HEK293 (cell line): ENCODE results near the gene PPP1R3G.

Experiments
- CTCF ChIA-PET: fragments of 350-600 bp; formaldehyde crosslinking; extraction: SDS; loops from one replicate; lab custom pipeline; 2021; ENCODE audit warnings: antibody characterized with exemption; lab: Yijun Ruan, JAX
- POLR2A ChIA-PET: fragments of 300-600 bp; formaldehyde crosslinking; extraction: SDS; loops from one replicate; lab custom pipeline; 2020; ENCODE audit warnings: antibody characterized with exemption, inconsistent platforms; lab: Yijun Ruan, JAX
- H3K27ac ChIP-seq: fragments of 200-500 bp; sonication (Bioruptor generic); 2 replicates; pipeline ENCODE4 v1.5.1; 2014; ENCODE audit warnings: low read depth, low read length, control low read depth, inconsistent platforms; ENCODE audit errors: extremely low read depth
- H3K36me3 ChIP-seq, 2 experiments: fragments of 200-500 bp in 1 of 2; sonication (Bioruptor generic) in 1 of 2; 1 replicate in 1 of 2; 2 replicates in 1 of 2; pipeline ENCODE4 v1.5.1; 2014 to 2017; ENCODE audit warnings: inconsistent platforms in 2 of 2, low read length in 2 of 2; ENCODE audit not compliant: control insufficient read depth in 2 of 2, insufficient read depth in 1 of 2
- H3K4me1 ChIP-seq: fragments of 200-500 bp; sonication (Bioruptor generic); 2 replicates; pipeline ENCODE4 v1.5.1; 2014; ENCODE audit warnings: mild to moderate bottlenecking, low read length, inconsistent platforms; ENCODE audit not compliant: control insufficient read depth, insufficient read depth
- H3K4me3 ChIP-seq: 2 replicates; pipeline ENCODE4 v1.5.1; 2011; ENCODE audit warnings: low read depth, mild to moderate bottlenecking, control low read depth, low read length, moderate library complexity
- H3K9me3 ChIP-seq: fragments of 200-500 bp; sonication (Bioruptor generic); 2 replicates; pipeline ENCODE4 v1.5.1; 2014; ENCODE audit warnings: low read depth, low read length, inconsistent platforms; ENCODE audit not compliant: control insufficient read depth, insufficient read depth
- ELK4 ChIP-seq: IDR thresholded peaks from 2 replicates; pipeline ENCODE4 v1.6.1; 2011; ENCODE audit warnings: mild to moderate bottlenecking, low read depth, low read length, borderline replicate concordance
- KLF7 ChIP-seq: fragments of 450-650 bp; formaldehyde crosslinking; IDR thresholded peaks from 2 replicates; pipeline ENCODE4 v1.5.1; 2016; ENCODE audit warnings: missing biosample characterization, missing genetic modification characterization, borderline replicate concordance
- MEIS1 ChIP-seq: sonication (generic); formaldehyde crosslinking; IDR thresholded peaks from 2 replicates; pipeline ENCODE4 v1.8.1; 2022; ENCODE audit warnings: missing genetic modification reagents, mild to moderate bottlenecking, borderline replicate concordance
- OSR2 ChIP-seq: fragments of 450-650 bp; formaldehyde crosslinking; IDR thresholded peaks from 2 replicates; pipeline ENCODE4 v1.5.1; 2016; ENCODE audit warnings: missing biosample characterization, missing genetic modification characterization
- ZBTB11 ChIP-seq: fragments of 450-650 bp; formaldehyde crosslinking; conservative IDR thresholded peaks from 2 replicates; pipeline ENCODE4 v1.5.1; 2016; ENCODE audit warnings: low read depth, missing biosample characterization, missing genetic modification characterization
- ZEB2 ChIP-seq: fragments of 450-650 bp; formaldehyde crosslinking; IDR thresholded peaks from 2 replicates; pipeline ENCODE4 v1.5.1; 2016; ENCODE audit warnings: missing biosample characterization, missing genetic modification characterization
- ZFP41 ChIP-seq: fragments of 450-650 bp; formaldehyde crosslinking; IDR thresholded peaks from 2 replicates; pipeline ENCODE4 v1.5.1; 2016; ENCODE audit warnings: missing biosample characterization, missing genetic modification characterization, borderline replicate concordance
- ZNF157 ChIP-seq: fragments of 450-650 bp; formaldehyde crosslinking; IDR thresholded peaks from 2 replicates; pipeline ENCODE4 v1.5.1; 2016; ENCODE audit warnings: missing biosample characterization, missing genetic modification characterization
- ZNF175 ChIP-seq: fragments of 450-650 bp; formaldehyde crosslinking; IDR thresholded peaks from 2 replicates; pipeline ENCODE4 v1.5.1; 2016; ENCODE audit warnings: missing biosample characterization, missing genetic modification characterization
- ZNF214 ChIP-seq: fragments of 450-650 bp; formaldehyde crosslinking; IDR thresholded peaks from 2 replicates; pipeline ENCODE4 v1.5.1; 2017; ENCODE audit warnings: missing biosample characterization, mild to moderate bottlenecking, missing genetic modification characterization, borderline replicate concordance
- ZNF23 ChIP-seq: fragments of 450-650 bp; formaldehyde crosslinking; IDR thresholded peaks from 2 replicates; pipeline ENCODE4 v1.5.1; 2016; ENCODE audit warnings: missing biosample characterization, missing genetic modification characterization, borderline replicate concordance
- ZNF26 ChIP-seq: fragments of 450-650 bp; formaldehyde crosslinking; IDR thresholded peaks from 2 replicates; pipeline ENCODE4 v1.5.1; 2016; ENCODE audit warnings: missing biosample characterization, missing genetic modification characterization
- ZNF266 ChIP-seq: fragments of 450-650 bp; formaldehyde crosslinking; IDR thresholded peaks from 2 replicates; pipeline ENCODE4 v1.5.1; 2016; ENCODE audit warnings: missing biosample characterization, missing genetic modification characterization, low read depth
- ZNF280C ChIP-seq: fragments of 450-650 bp; formaldehyde crosslinking; IDR thresholded peaks from 2 replicates; pipeline ENCODE4 v1.5.1; 2016; ENCODE audit warnings: missing biosample characterization, missing genetic modification characterization
- ZNF37A ChIP-seq: fragments of 450-650 bp; IDR thresholded peaks from 2 replicates; pipeline ENCODE4 v1.5.1; 2018; ENCODE audit warnings: missing biosample characterization, missing genetic modification characterization
- ZNF558 ChIP-seq: fragments of 450-650 bp; formaldehyde crosslinking; IDR thresholded peaks from 2 replicates; pipeline ENCODE4 v1.5.1; 2016; ENCODE audit warnings: missing biosample characterization, missing genetic modification characterization
- ZNF624 ChIP-seq: fragments of 450-650 bp; formaldehyde crosslinking; IDR thresholded peaks from 2 replicates; pipeline ENCODE4 v1.5.1; 2017; ENCODE audit warnings: missing biosample characterization, missing genetic modification characterization
- ZNF629 ChIP-seq: fragments of 450-650 bp; formaldehyde crosslinking; IDR thresholded peaks from 2 replicates; pipeline ENCODE4 v1.5.1; 2017; ENCODE audit warnings: missing biosample characterization, missing genetic modification characterization
- ZSCAN16 ChIP-seq: fragments of 450-650 bp; formaldehyde crosslinking; IDR thresholded peaks from 2 replicates; pipeline ENCODE4 v1.5.1; 2016; ENCODE audit warnings: missing biosample characterization, missing genetic modification characterization

PPP1R3G gene

GRCh38 chr6:5124526-5124925, 39.4 kb downstream of the PPP1R3G start:
- Histone ChIP-seq H3K9me3 (no peaks in the 10 kb centered on the region), H3K27ac (no peak overlapping the region), H3K36me3 (no peaks in the 10 kb centered on the region), H3K4me1 (no peaks in the 10 kb centered on the region), H3K4me3 (no peak overlapping the region)
- ChIA-PET CTCF (interaction anchor here (1.8 kb wide), 1 partner anchor 19 kb away, joined by 10 read pairs; no protein-coding TSS in a partner anchor), POLR2A (no interaction called here)
- no peak for TF ChIP-seq KLF7
- TF ChIP-seq ZSCAN16 (tag by site-specific recombination), result no peak
- no peak for TF ChIP-seq ZNF558
- TF ChIP-seq ZNF629 (tag by site-specific recombination), result no peak
- no peak for TF ChIP-seq ZNF26 (tag by site-specific recombination)
- no peak for TF ChIP-seq ZNF280C (tag by site-specific recombination)
- no peak for TF ChIP-seq ZNF175 (tag by site-specific recombination)
- no peak for TF ChIP-seq ZNF157 (tag by site-specific recombination)
- TF ChIP-seq OSR2 (tag by site-specific recombination), result no peak
- no peak for TF ChIP-seq ZFP41 (tag by site-specific recombination)
- no peak for TF ChIP-seq ZNF37A (tag by site-specific recombination)
- no peak for TF ChIP-seq ELK4
- TF ChIP-seq ZEB2, result no peak
- no peak for TF ChIP-seq ZNF23 (tag by site-specific recombination)
- TF ChIP-seq ZNF214, result no peak
- TF ChIP-seq ZBTB11 (tag by site-specific recombination), result no peak
- no peak for TF ChIP-seq MEIS1 (CRISPR knock-in tag)
- no peak for TF ChIP-seq ZNF266 (tag by site-specific recombination)
- TF ChIP-seq ZNF624, result no peak
